Islet of Langerhans (tissue), 1 donor: ENCODE results near the gene LCE3E.
"Not testable (repeated sequence)": the region's sequence is repeated elsewhere in the genome, so short reads cannot be mapped to it uniquely, and the experiment has no call there.

Experiments
- FAIRE-seq: peaks from one replicate; lab custom pipeline; 2011; peaks lifted over from hg19 to GRCh38; lab: Jason Lieb, UNC

Gene LCE3E, protein sequence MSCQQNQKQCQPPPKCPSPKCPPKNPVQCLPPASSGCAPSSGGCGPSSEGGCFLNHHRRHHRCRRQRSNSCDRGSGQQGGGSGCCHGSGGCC

DNA sequence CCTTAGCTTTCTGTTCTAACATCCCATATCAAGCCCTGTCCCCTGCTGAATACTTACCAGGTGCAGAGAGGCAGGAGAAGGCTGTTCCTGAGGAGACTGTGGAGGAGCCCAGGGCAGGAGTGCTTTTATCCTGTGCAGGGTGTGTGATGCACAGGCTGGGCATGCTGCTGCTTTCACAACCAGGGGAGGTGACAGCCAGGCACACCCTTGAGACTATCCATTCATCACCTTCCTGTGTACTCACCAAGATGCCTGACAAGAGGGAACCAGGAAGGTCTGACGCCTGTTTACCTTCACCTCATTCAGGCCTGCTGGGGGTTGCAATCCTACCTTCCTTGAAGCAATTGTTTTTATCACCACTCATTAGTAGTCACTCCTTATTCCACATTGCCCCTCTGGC, at the start of gene LCE3E:
Gene LCE3E, minus strand, starts transcription at position 100 of the 400 bp plus-strand sequence. CDS start 572 bp downstream, outside the sequence.
- FAIRE-seq, result no peak

DNA sequence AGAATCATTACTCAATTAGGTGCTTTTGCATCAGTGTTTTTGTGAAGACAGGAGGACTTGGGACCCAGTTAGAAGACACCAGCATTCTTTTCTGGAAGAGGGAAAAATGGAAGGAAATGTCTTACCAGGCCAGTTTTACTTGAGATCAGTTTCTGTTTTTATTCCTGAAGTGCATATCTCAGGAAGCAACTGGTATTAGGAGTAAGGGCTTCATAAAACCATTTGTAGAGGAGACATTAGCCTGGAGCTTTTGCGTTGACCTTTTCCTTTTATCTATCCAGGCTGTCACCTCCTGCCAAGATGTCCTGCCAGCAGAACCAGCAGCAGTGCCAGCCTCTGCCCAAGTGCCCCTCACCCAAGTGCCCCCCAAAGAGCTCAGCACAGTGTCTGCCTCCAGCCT, 46.9 kb upstream of the LCE3E start, which contains the start of gene LCE3B:
Gene LCE3B, plus strand, starts transcription at position 301 of the 400 bp plus-strand sequence. Its CDS starts 0 bp downstream, at position 301.
- FAIRE-seq, result no peak

DNA sequence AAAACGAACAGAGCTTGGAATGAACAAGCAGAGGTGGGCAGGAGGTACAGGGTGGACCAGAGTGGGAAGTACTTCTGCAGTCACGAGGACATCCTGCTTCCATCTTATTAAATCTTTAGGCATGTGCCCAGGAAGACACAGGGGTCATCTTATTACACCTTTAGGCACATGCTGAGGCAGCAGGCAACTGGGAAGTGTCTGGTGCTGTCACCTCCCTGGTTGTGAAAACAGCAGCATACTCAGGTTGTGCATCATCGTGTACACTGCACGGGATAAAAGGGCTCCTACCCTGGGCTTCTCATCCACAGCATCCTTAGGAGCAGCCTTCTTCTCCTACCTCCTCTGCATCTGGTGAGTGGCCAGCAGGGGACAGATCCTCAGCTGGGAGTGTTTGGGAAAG, 33.4 kb upstream of the LCE3E start, which contains the start of gene LCE3C:
Gene LCE3C, plus strand, starts transcription at position 301 of the 400 bp plus-strand sequence. CDS start 498 bp downstream, outside the sequence.
- FAIRE-seq, result no peak

DNA sequence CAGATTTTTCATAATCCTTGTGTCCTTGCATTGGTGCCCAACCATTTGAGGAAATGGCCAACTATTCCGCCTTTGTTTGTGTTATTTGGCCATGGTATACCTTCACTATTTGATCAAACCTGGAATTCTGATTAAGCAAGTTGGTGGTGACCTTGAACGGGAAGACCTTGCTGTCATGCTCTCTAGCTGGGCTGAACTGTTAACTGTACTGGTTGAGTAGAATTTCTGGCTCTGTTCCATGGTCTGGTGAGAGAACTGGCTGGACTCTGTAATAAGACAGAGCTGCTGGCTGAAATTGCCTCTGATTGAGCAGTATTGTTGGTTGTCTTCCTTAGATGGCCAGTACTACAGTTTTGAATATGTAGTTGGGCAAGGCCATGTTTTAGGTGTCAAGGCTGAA, 30.4 kb upstream of the LCE3E start:
- no peak for FAIRE-seq

DNA sequence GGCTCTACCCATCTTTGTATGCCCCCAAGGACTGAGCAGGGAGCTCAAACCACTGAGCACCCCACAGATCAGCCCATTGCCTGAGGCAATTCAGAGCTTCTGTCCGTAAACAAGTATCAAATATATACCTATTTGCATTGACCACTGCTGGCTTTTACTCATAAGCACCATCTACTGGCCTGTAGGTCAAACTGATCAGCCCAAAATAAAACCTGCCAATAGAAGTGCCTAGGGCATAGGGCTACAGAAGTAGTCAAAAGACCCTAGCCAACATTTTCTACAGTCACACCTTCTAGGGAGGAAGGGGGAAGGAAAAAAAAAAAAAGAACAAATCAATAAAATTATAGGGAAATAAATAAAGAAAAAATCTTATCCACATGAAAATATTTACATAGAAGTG, 19.0 kb upstream of the LCE3E start:
- FAIRE-seq, result no peak

DNA sequence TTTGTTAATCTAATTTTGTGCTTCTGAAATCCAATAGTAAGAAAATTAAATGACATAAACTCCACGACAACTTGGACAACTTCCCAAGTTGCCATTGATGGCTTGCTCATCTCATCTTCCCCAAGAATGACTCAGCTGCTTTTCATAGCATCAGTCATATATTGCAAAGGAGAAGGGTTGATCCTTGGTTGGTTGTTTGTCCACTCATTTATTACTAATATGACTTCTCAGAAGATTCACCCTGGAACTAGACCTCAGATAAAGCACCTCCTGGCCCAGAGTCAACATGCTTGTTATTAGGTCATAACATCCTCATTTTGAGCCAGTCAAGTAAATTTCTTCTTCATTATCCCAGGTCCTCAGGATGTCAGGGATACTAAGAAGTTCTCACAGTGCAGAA, 16.1 kb upstream of the LCE3E start:
- no peak for FAIRE-seq

DNA sequence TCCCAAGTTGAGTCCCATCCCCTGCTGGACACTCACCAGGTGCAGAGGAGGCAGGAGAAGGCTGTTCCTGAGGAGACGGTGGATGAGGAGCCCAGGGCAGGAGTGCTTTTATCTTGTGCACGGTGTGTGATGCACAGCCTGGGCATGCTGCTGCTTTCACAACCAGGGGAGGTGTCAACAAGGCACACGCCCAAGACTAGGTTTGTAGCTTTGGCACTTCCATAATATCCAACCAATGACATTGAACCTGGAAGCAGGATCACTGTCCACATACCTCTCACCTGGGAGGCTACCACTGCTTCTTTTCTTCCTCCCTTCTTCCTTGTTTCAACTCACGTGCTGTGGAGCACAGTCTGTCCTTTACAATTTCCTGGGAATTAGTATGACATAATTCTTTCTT, 13.9 kb upstream of the LCE3E start, which contains the start of gene LCE3D:
Gene LCE3D, minus strand, starts transcription at position 84 of the 400 bp plus-strand sequence. CDS start 580 bp downstream, outside the sequence.
- FAIRE-seq, result no peak

DNA sequence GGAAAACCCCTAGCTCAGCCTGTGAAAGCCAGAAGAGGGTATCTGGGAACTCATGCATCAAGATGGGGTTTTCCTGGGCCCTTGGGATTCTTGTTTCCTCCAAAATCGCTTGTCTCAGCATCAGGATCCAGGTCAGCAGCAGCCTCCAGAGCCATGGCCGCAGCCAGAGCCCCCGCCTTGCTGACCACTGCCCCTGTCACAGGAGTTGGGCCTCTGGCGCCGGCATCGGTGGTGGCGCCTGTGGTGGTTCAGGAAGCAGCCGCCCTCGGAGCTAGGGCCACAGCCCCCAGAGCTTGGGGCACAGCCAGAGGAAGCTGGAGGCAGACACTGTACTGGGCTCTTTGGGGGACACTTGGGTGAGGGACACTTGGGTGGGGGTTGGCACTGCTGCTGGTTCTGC, 12.9 kb upstream of the LCE3E start:
- not testable (repeated sequence) for FAIRE-seq

DNA sequence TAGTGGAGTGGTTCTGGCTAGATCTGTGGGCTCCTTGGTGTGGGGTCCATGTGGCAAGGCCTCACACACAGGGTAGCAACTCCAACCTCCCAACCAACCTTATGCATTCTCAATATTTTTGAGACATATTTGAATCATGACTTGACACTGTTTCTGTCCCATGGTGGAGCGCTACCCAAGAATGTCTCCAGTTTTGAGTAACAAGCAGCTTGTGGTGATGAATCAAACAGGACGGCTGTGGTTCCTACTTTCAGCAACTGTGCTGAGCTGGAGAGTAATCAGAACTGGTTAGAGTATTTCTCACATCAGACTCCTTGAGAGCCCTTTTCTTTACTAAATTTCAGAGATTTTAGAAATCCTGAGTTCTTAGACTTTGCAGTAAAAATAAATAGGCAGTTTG, 10.6 kb upstream of the LCE3E start:
- FAIRE-seq, result no peak

DNA sequence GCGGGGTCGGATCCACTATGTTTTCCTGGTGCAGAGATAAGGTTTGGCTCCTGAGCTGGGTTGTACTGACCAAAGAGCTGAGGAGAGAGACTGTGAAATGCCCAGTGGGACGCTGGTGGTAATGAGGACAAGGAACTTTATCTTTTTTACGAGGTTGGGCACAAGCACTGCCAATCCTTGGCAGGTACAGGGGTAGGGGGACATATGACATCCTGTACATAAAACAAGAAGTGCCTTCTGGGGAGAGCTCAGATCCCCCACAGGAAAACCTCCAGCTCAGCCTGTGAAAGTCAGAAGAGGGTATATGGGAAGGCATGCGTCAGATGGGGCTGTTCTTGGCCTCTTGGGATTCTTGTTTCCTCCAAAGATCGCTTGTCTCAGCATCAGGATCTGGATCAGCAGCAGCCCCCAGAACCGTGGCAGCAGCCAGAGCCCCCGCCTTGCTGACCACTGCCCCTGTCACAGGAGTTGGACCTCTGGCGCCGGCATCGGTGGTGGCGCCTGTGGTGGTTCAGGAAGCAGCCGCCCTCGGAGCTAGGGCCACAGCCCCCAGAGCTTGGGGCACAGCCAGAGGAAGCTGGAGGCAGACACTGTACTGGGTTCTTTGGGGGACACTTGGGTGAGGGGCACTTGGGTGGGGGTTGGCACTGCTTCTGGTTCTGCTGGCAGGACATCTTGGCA, 905 bp downstream of the LCE3E start:
- FAIRE-seq, result no peak

DNA sequence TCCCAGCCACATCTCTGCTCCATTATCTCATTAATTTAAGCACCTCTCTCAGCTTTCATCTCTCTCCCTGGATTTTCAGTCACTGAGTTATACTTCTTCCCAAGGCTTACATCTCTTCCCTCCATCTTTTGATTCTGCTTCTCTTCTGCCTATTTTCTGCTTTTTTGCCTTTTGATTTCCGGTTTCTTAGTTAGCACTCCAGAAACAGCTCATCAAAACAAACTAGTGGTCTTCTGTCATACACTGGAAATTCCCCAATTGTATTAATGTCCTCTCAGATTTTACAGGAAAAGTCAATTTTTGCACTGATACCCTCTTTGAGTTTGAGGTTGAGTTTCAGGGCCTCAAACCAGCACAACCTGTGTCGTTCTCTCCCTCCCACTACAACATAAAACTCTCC, 1.5 kb downstream of the LCE3E start:
- FAIRE-seq, result no peak

DNA sequence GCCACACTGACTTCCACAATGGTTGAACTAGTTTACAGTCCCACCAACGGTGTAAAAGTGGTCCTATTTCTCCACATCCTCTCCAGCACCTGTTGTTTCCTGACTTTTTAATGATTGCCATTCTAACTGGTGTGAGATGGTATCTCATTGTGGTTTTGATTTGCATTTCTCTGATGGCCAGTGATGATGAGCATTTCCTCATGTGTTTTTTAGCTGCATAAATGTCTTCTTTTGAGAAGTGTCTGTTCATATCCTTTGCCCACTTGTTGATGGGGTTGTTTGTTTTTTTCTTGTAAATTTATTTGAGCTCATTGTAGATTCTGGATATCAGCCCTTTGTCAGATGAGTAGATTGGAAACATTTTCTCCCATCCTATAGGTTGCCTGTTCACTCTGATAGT, 18.2 kb downstream of the LCE3E start:
- not testable (repeated sequence) for FAIRE-seq

DNA sequence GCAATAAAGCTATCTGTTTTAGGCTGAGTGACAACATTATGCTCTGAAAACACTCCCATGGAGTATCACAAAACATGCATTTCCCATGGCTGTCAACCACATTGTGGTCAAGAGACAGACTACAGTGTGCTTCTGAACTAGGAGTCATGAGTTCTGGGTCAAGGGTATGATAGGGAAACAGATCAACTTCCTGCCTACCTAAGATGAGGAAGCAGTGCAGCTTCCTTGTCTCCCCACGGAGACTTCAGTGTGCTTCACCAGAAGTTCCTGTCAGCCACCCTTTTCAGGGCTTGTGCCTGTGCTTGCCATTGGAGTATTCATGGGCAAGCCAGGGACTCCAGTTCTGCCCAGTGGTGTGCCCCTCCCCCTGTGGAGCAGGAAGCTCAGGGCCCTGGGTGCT, 19.9 kb downstream of the LCE3E start:
- FAIRE-seq, result no peak

DNA sequence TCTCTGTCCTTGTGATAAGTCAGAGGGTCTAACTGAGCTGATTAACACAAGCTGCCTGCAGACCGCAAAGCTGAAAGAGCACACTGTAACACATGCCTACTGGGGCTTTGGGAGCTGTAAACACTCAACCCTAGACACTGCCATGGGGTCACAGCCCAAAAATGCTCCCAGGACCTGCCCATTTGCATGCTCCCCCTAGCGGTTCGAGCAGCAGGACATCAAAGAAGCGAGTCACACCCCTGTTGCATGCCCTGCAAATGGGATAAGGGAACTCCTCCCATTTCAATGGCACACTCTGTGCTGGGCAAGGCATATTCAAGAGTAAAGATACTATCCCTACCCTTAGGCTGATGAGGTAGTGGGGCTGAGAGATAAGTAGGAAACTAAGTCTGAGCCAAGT, 22.8 kb downstream of the LCE3E start:
- no peak for FAIRE-seq

DNA sequence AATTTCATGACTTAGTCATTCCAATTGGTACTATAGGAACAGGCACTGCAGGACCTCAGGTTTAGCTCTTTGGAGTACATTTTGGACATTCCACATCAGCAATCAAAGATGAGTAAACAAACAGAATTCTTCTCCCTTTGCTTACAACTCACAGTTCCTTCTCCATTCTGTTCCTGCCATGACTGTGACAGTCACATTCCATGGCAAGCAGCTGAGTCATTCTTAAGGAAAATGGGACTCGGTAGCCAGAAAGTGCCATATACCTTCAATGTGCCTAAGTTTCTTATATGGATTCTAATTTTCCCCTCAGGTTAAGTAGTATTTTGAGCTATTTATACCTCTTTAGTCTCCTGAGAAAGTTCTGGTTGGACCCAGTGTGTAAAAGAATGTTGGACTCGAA, 26.7 kb downstream of the LCE3E start:
- no peak for FAIRE-seq

DNA sequence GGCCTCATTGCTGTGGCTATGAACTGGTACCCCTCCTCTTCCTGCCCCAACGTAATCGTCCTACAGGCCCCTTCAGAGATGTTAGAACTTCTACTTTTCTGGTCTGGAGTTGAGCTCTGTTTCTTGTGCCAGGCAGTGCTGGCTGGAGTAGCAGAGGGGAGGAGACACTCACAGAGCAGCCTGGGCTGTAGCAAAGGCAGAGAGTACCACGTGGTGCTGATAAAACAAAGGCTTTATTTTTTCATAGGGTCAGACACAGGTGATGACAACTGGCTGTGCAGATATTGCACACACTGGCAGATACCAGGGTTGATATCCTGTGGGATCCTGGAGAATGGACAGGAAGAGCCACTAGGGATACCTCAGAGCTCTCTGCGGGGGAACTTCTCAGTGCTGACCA, 29.1 kb downstream of the LCE3E start:
- no peak for FAIRE-seq

DNA sequence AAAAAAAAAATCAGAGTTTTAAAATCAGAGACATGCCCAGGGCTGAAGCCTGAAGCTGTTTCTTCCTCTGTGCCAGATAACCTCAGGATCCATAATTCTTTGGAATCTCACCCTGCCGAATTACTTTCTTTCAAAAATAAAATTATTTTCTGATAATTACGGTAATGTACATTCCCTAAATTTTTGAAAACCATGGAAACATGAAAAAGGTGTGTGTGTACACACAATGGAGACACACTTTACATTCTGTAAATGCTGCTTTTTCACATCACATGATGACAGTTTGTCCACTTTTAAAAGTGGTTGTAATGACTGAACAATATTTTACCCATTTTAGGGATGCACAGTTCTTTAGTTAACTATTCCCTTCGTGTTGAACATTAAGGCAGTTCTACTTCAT, 30.8 kb downstream of the LCE3E start:
- FAIRE-seq, result no peak

DNA sequence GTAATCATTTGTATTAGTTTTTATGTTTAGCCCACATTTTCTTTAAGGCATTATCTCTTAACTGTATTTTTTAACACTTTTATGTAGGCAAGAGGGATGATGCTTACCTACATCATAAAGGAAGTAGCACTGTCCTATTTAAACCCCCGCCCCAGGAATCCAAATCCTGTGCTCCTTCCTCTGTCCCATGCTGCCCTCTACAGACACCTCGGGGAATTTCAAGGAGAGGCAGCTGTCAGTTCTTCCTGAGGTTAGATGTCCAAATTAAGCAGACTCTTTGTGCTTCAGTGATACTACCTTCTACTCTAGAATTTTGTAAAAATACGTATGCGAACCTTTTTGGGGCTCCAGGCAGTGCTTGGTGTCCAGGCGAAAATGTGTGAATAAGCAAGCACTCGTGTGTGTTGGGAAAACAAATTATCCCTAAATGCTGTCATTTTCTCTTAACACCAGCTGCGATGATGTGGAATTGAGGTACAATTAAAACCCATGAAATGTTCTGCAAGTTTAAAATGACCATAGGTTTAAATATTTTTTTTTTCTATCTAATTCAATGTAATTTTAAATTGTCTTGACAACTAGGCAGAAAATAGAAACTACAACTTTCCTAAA, 33.1 kb downstream of the LCE3E start:
- FAIRE-seq, result no peak

DNA sequence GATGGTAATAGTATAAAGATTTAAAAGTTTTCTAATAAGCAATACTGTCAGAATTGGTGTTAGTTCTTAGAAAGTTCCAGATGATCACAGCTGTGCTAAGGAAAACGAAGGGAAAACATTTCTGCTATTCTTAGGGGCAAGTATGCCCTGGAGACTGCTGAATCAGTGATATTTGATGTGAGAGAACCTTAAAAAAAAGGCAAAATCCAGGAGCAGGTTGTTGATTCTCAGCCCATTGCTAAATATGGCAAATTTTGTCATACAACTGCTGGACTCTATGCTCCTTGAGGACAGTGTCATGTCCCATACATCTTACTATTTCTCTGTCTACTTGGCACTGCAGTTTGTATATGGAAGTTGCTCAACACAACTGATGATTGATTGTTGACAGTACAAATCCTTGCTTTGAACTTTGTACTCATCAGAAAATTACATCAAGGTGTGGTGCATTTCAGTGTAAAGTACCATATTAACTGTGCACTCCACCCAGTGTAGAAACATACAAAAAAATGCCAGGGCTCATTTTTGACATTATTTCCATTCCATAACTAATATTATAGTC, 41.4 kb downstream of the LCE3E start:
- FAIRE-seq, result no peak

DNA sequence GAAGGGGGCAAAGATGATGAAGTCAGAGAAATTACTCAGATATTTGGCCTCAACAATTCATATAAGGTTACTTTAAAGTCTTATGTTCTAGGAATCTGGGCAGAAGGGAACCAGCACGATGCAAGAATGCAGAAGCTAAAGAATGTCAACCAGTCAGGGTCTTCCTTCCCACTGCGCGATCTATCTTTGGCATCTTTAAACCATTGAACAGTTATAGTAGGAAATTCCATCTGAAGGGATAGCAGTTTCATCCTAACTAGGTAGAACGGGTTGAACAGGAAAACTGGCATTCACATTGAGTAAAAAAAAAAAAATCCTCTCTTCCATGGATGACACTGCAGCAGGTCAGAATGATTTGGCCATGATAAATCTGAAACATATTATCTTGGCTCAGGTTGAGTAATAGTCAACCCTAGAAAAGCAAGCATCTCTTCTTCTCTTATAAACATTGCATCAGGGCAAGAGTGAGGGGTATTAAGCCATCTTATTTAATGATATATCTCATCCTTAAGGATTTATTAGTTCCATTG, 46.0 kb downstream of the LCE3E start:
- FAIRE-seq, result no peak

DNA sequence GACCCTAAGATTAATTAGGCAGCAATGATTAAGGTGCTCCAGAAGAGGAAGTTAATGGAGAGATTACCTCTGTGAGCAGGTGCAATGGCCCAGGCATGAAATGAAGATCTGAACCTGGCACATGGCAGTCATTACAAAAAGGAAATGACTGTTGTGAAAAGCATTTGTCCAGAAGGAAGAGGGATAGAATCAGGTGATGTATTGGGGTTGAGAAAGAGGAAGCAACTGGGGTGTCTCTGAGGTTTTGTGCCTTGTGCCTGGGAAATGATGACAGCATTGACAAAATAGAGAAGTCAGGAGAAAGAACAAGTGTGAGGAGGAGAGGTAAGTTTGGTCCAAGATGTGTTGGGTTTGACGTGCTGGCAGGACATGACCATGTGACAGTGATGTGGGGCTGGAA, 46.7 kb downstream of the LCE3E start:
- no peak for FAIRE-seq

DNA sequence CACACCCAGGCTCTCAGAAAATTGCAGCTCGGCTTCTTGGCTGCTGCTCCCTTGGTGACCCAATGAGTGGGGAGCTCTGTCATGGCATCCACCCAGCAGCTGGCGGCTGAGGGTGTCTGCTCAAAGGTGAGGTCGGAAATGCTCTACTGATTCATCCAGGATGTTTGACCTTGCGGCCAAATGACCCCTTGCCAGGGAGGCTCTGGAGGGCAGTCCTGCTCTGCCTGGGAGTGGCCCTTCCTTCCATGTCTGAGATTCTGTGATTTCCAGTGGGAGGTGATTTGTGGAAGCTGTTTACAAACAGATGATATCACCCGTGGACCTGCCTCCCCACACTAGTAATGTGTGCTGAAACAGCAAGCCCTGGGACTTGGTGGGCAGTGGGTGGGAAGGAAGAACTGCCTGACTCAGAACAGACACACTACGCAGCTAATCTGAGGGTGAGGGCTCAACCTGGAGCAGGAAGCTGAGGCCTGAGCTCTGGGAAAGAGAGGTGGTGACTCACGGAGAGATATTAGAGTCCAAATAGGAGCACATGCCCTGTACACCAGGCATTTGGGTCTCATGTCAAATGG, 49.3 kb downstream of the LCE3E start:
- no peak for FAIRE-seq

DNA sequence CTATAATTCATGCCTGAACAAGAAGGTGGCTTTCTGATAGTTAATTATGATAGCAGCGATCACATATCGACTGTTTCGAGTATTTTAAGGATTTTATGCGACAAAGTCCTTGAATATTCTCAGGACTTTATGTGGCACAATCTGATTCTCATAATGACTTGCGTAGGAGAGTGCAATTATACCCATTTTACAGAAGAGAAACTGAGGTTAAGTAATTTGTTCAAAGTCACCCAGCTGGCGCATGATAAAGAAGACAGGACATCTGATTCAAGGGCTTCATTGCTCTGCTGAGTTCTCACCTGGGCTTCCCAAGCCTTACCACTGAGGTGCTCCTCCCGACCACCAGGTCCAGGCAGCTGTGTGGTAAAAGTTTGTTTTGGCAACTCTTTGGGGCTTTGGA, 50.5 kb downstream of the LCE3E start:
- FAIRE-seq, result no peak
